Measurements from ENCODE around the gene BOLA1. TPM values are rescaled to one million over a fixed set of nuclear protein-coding genes. Genes with fewer than 3 reads are reported as not detected.
"Not testable (repeated sequence)": the region's sequence is repeated elsewhere in the genome, so short reads cannot be mapped to it uniquely, and the experiment has no call there.

The BOLA1 gene
- total RNA-seq, 4 donors from 2014 or later: 23.5 to 55.8 (median 31.6) TPM

DNA sequence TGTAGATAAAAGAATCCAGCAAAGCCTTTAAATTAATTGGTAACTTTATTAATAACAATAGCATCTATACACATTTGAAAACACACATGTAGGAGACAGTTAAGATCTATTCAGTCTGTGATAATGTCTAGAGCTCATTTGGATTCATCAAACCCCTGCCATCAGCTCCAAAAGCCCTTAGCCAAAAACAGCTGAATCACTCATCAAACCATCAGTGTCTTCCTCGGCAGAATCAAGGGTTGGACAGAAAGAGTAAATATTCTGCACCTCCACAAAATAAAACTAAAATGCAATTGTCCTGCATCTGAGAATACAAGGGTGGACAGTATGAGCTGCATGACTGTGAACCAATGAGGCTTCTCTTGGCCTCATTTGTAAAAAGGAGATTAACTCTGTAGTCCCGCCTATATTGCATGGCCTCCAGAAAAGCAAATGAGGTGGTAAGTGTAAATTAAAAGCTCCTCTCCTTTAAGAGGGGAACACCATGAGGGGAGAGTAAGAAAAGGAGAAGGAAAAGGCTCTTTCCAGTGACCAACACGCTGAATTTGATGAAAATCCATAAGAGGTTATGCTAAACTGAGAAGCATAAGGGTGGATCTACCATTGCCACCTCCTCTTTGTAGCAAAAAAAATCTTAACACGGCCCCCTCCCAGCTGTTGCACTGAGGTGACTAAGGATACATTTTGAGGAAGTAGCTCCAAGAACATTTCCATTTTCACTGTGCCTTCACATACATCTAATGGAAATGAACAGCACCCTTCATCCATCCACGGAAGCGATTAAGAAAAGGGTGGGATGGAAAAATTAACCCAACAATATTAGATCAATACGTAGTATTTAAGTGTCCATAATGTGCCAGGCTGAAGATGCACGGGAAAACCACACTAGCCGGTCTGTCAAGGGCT, 14.7 kb upstream of the BOLA1 start:
- whole genome bisulfite sequencing, 2 donors: 8 to 9% methylated on average over 9 of the region's 9 CpGs
- TF ChIP-seq CTCF (IDR thresholded peaks at IDR 0.05): no peak
- DNase-seq: no peak
- Histone ChIP-seq H3K4me1 (peaks cover 23% of the 10 kb centered on the region in 2 donors), H3K27ac (peak overlapping the region; percentile 93 to 100 (median 97)), H3K4me3 (replicated peaks in 1 of 3) (peak overlapping the region; percentile 50 to 84 (median 77)), H3K27me3 (no peaks in the 10 kb centered on the region), H3K36me3 (no peaks in the 10 kb centered on the region), H3K9me3 (no peaks in the 10 kb centered on the region)
- intact Hi-C loops (cut with DNase I): no loop called here

GRCh38 chr1:149885339-149886120, 13.8 kb upstream of the BOLA1 start:
- TF ChIP-seq CTCF (IDR thresholded peaks at IDR 0.05) (peak in 1 of 6 experiments; percentile 21), POLR2A (IDR thresholded peaks at IDR 0.05) (peak in 1 of 2 donors; percentile 92)
- intact Hi-C loops (cut with DNase I): no loop called here
- peak overlapping the region; percentile 50 to 84 (median 77) for H3K4me3 ChIP-seq (replicated peaks in 1 of 3)
- no peaks in the 10 kb centered on the region for H3K9me3 ChIP-seq
- no peaks in the 10 kb centered on the region for H3K27me3 ChIP-seq
- no peaks in the 10 kb centered on the region for H3K36me3 ChIP-seq
- 0 to 1% methylated on average over 34 to 36 of the region's 36 CpGs for WGBS, 2 donors
- H3K4me1 ChIP-seq: peaks cover 23% of the 10 kb centered on the region in 2 donors
- DNase-seq: peak; percentile 91 to 94
- peak overlapping the region; percentile 93 to 100 (median 97) for H3K27ac ChIP-seq

DNA sequence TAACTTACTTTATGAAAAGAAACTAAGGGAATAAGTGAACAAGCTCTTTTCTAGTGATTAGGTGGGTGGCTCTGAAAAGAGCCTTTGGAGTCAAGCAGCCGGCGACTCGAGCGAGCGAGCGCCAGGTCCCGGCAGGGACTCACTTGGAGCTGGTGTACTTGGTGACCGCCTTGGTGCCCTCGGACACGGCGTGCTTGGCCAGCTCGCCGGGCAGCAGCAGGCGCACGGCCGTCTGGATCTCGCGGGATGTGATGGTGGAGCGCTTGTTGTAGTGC, 13.3 kb upstream of the BOLA1 start:
- WGBS, 2 donors: 0% methylated on average over 9 to 17 of the region's 19 CpGs
- intact Hi-C loops (cut with DNase I); H3K27me3 ChIP-seq; H3K9me3 ChIP-seq; H3K36me3 ChIP-seq; DNase-seq: not testable (repeated sequence)
- peak overlapping the region; percentile 50 to 84 (median 77) for H3K4me3 ChIP-seq (replicated peaks in 1 of 3)
- peak overlapping the region; percentile 93 to 100 (median 97) for H3K27ac ChIP-seq
- peaks cover 23% of the 10 kb centered on the region in 2 donors for H3K4me1 ChIP-seq

GRCh38 chr1:149886396-149887195, 12.8 kb upstream of the BOLA1 start:
- WGBS, 2 donors: 0% methylated on average over 42 to 47 of the region's 62 CpGs
- H3K36me3 ChIP-seq: no peaks in the 10 kb centered on the region
- TF ChIP-seq POLR2A (IDR thresholded peaks at IDR 0.05) (peak; percentile 98 to 99), CTCF (IDR thresholded peaks at IDR 0.05) (peak in 1 of 6 experiments; percentile 7)
- peak overlapping the region; percentile 50 to 84 (median 77) for H3K4me3 ChIP-seq (replicated peaks in 1 of 3)
- H3K9me3 ChIP-seq: no peaks in the 10 kb centered on the region
- H3K27me3 ChIP-seq: no peaks in the 10 kb centered on the region
- DNase-seq: peak; percentile 88 to 90
- intact Hi-C loops (cut with DNase I): no loop called here
- H3K4me1 ChIP-seq: peaks cover 23% of the 10 kb centered on the region in 2 donors
- peak overlapping the region; percentile 97 to 100 (median 100) for H3K27ac ChIP-seq

- H3K36me3 ChIP-seq; intact Hi-C loops (cut with DNase I); DNase-seq; H3K27me3 ChIP-seq; H3K9me3 ChIP-seq: not testable (repeated sequence)
- Histone ChIP-seq H3K27ac (peak overlapping the region; percentile 97 to 100 (median 100)), H3K4me1 (peaks cover 23% of the 10 kb centered on the region in 2 donors), H3K4me3 (replicated peaks in 1 of 3) (peak overlapping the region; percentile 24 to 77 (median 59))
- WGBS, 2 donors: 0 to 1% methylated on average over 10 to 13 of the region's 13 CpGs
These were observed 12.2 kb upstream of the BOLA1 start for GRCh38 chr1:149887196-149887455.

Measured in thyroid gland (tissue), 4 donors.